HL-60 (cell line): Measurements from ENCODE around the gene ZSWIM9.

Experiments
- SPI1 ChIP-seq: IDR thresholded peaks from 2 replicates; pipeline ENCODE4 v1.6.1; 2012; ENCODE audit warnings: low read depth, mild to moderate bottlenecking, borderline replicate concordance
- TF ChIP-seq, protein P1 (sequence below): IDR thresholded peaks from one replicate; pipeline ENCODE4 v1.5.1; 2011; ENCODE audit warnings: low read length, control low read depth, inconsistent platforms; ENCODE audit not compliant: insufficient read depth
- TF ChIP-seq, protein P2 (sequence below): IDR thresholded peaks from 2 replicates; pipeline ENCODE4 v1.6.1; 2012; ENCODE audit warnings: low read depth; ENCODE audit not compliant: insufficient replicate concordance

DNA sequence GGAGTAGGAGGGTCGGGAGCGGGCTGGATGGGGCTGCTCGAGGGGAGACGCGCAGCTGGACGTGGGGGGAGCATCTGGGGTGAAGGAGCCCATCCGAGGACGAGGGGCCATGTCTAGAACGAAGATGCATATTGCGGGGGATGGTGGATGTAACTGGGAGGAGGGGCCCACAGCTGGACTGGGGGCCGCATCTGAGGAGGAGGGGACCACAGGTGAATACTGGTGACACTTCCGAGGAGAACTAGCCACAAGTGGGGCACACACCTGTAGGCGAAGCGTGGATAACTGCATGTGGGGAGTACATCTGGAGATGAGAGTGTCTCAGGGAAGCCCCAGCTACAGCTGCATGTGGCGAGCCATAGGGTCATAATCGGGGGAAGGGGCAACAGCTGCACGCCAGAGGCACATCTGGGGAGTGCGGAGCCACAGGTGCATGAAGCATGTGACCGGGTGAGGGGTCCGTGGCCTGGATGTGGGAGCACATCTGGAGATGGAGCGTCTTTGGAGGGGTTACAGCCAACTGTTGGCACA, 402 bp downstream of the ZSWIM9 start:
- TF ChIP-seq, protein P1, sequence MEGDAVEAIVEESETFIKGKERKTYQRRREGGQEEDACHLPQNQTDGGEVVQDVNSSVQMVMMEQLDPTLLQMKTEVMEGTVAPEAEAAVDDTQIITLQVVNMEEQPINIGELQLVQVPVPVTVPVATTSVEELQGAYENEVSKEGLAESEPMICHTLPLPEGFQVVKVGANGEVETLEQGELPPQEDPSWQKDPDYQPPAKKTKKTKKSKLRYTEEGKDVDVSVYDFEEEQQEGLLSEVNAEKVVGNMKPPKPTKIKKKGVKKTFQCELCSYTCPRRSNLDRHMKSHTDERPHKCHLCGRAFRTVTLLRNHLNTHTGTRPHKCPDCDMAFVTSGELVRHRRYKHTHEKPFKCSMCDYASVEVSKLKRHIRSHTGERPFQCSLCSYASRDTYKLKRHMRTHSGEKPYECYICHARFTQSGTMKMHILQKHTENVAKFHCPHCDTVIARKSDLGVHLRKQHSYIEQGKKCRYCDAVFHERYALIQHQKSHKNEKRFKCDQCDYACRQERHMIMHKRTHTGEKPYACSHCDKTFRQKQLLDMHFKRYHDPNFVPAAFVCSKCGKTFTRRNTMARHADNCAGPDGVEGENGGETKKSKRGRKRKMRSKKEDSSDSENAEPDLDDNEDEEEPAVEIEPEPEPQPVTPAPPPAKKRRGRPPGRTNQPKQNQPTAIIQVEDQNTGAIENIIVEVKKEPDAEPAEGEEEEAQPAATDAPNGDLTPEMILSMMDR: no peak
- TF ChIP-seq, protein P2, sequence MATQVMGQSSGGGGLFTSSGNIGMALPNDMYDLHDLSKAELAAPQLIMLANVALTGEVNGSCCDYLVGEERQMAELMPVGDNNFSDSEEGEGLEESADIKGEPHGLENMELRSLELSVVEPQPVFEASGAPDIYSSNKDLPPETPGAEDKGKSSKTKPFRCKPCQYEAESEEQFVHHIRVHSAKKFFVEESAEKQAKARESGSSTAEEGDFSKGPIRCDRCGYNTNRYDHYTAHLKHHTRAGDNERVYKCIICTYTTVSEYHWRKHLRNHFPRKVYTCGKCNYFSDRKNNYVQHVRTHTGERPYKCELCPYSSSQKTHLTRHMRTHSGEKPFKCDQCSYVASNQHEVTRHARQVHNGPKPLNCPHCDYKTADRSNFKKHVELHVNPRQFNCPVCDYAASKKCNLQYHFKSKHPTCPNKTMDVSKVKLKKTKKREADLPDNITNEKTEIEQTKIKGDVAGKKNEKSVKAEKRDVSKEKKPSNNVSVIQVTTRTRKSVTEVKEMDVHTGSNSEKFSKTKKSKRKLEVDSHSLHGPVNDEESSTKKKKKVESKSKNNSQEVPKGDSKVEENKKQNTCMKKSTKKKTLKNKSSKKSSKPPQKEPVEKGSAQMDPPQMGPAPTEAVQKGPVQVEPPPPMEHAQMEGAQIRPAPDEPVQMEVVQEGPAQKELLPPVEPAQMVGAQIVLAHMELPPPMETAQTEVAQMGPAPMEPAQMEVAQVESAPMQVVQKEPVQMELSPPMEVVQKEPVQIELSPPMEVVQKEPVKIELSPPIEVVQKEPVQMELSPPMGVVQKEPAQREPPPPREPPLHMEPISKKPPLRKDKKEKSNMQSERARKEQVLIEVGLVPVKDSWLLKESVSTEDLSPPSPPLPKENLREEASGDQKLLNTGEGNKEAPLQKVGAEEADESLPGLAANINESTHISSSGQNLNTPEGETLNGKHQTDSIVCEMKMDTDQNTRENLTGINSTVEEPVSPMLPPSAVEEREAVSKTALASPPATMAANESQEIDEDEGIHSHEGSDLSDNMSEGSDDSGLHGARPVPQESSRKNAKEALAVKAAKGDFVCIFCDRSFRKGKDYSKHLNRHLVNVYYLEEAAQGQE: no peak
- TF ChIP-seq SPI1: no peak
